K562 (cell line): ENCODE measurements around the gene DPYSL3. TPM values are rescaled to one million over a fixed set of nuclear protein-coding genes. Genes with fewer than 3 reads are reported as not detected.

Experiments
- ATAC-seq: fragments of 200-7000 bp; cut with Tn5 transposase; 3 replicates; pipeline ENCODE4 v1.9.1; 2020; ENCODE audit warnings: moderate library complexity
- BruUV-seq: library from RNA; stranded (reverse); fragments of 400-500 nt; replicated peaks from 2 replicates; lab custom pipeline; 2021; lab: Mats Ljungman, UMichigan
- CTCF ChIA-PET: fragments of 300-600 bp; formaldehyde crosslinking; extraction: SDS; loops from one replicate; lab custom pipeline; 2021; ENCODE audit warnings: low intra/inter-chr PET ratio; lab: Yijun Ruan, JAX
- POLR2A ChIA-PET: fragments of 300-600, 350-650 bp; sonication (Branson Sonifier 250); formaldehyde crosslinking; extraction: SDS; loops from one replicate; lab custom pipeline; 2021; ENCODE audit warnings: antibody characterized with exemption, inconsistent platforms; lab: Yijun Ruan, JAX
- DNase-seq, 4 experiments: peaks; one replicate each; pipeline versions ENCODE4 v3.0.0 to v3.0.0-alpha.2; 2011 to 2018; ENCODE audit warnings: low spot score in 3 of 4, mixed read lengths in 3 of 4; ENCODE audit errors: extremely low read depth in 1 of 4
- FAIRE-seq: peaks from 2 replicates; lab custom pipeline; 2011; peaks lifted over from hg19 to GRCh38; lab: Jason Lieb, UNC
- H2AFZ ChIP-seq: 2 replicates; pipeline ENCODE4 v1.6.0; 2011; ENCODE audit warnings: low read depth, low read length, control low read depth, inconsistent platforms
- H3K27ac ChIP-seq: fragments of 200-600 bp; 3 replicates; pipeline ENCODE4 v1.8.0; 2011; ENCODE audit warnings: low read depth, mild to moderate bottlenecking, control low read depth, inconsistent platforms, low read length, moderate library complexity, mixed read lengths; ENCODE audit errors: extremely low read depth
- H3K27me3 ChIP-seq, 2 experiments: fragments of 300-600 bp in 1 of 2; 2 replicates in 1 of 2; 3 replicates in 1 of 2; pipeline versions ENCODE4 v1.6.0 to v1.8.0; 2011; ENCODE audit warnings: inconsistent platforms in 2 of 2, low read length in 2 of 2, mild to moderate bottlenecking in 1 of 2, mixed read lengths in 1 of 2, moderate library complexity in 1 of 2; ENCODE audit not compliant: control insufficient read depth in 2 of 2, insufficient read depth in 2 of 2
- H3K36me3 ChIP-seq: fragments of 300-600 bp; 3 replicates; pipeline ENCODE4 v1.8.0; 2011; ENCODE audit warnings: mild to moderate bottlenecking, low read length, inconsistent platforms; ENCODE audit not compliant: control insufficient read depth, insufficient read depth
- H3K4me1 ChIP-seq, 2 experiments: fragments of 200-600 bp in 1 of 2; replicated peaks in 1 of 2; 2 replicates in 1 of 2; 3 replicates in 1 of 2; pipeline versions ENCODE4 v1.5.1 to v1.8.0; 2011; ENCODE audit warnings: inconsistent platforms in 2 of 2, low read length in 2 of 2, mild to moderate bottlenecking in 1 of 2, mixed read lengths in 1 of 2, moderate library complexity in 1 of 2; ENCODE audit not compliant: control insufficient read depth in 2 of 2, insufficient read depth in 2 of 2
- H3K4me2 ChIP-seq: 2 replicates; pipeline ENCODE4 v1.6.1; 2011; ENCODE audit warnings: low read length, control low read depth, inconsistent platforms, mixed read lengths; ENCODE audit not compliant: insufficient read depth
- H3K4me3 ChIP-seq: fragments of 200-600 bp; sonication (generic), shearing (Covaris generic); 2 replicates; pipeline ENCODE4 v1.5.1; 2016; ENCODE audit warnings: control low read depth, inconsistent platforms
- H3K79me2 ChIP-seq: fragments of 200-600 bp; 3 replicates; pipeline ENCODE4 v1.8.0; 2011; ENCODE audit warnings: low read length, inconsistent platforms; ENCODE audit not compliant: control insufficient read depth, insufficient read depth
- H3K9ac ChIP-seq, 2 experiments: 2 replicates each; pipeline versions ENCODE4 v1.6.0 to v1.6.1; 2011; ENCODE audit warnings: low read depth in 2 of 2, low read length in 2 of 2, control low read depth in 1 of 2, inconsistent platforms in 1 of 2, mild to moderate bottlenecking in 1 of 2, mixed read lengths in 1 of 2; ENCODE audit not compliant: insufficient read depth in 1 of 2
- H3K9me1 ChIP-seq: one replicate; pipeline ENCODE4 v1.6.0; 2011; ENCODE audit warnings: inconsistent platforms, mild to moderate bottlenecking, low read length, moderate library complexity; ENCODE audit not compliant: control insufficient read depth, insufficient read depth
- H3K9me3 ChIP-seq: replicated peaks from 2 replicates; pipeline ENCODE4 v1.5.1; 2011; ENCODE audit warnings: low read depth, low read length, inconsistent platforms; ENCODE audit not compliant: control insufficient read depth, insufficient read depth
- H4K20me1 ChIP-seq: replicated peaks from 2 replicates; pipeline ENCODE4 v1.6.1; 2011; ENCODE audit warnings: low read length, inconsistent platforms, mixed read lengths; ENCODE audit not compliant: control insufficient read depth, insufficient read depth
- CBX1 ChIP-seq: sonication (generic); IDR thresholded peaks from 2 replicates; pipeline ENCODE4 v1.6.1; 2016; ENCODE audit warnings: antibody characterized with exemption, low read depth, mild to moderate bottlenecking
- DPF2 ChIP-seq: fragments of 450-650 bp; IDR thresholded peaks from 2 replicates; pipeline ENCODE4 v1.6.1; 2016
- FIP1L1 ChIP-seq: fragments of 200-400 bp; formaldehyde crosslinking; IDR thresholded peaks from 2 replicates; pipeline ENCODE4 v1.6.1; 2018; ENCODE audit warnings: mild to moderate bottlenecking, low read depth, low read length; ENCODE audit not compliant: poor library complexity, severe bottlenecking
- FOXM1 ChIP-seq, 2 experiments: fragments of 450-650 bp in 1 of 2; sonication (generic) in 1 of 2; formaldehyde crosslinking in 1 of 2; IDR thresholded peaks; 2 replicates each; pipeline versions ENCODE4 v1.6.1 to v1.9.0; 2017 to 2022; ENCODE audit warnings: low read depth in 2 of 2, mild to moderate bottlenecking in 2 of 2, missing genetic modification reagents in 1 of 2, moderate library complexity in 1 of 2
- MCM3 ChIP-seq: fragments of 450-650 bp; IDR thresholded peaks from 2 replicates; pipeline ENCODE4 v1.6.1; 2016
- MTF1 ChIP-seq: fragments of 250-450 bp; sonication (Bioruptor Pico); IDR thresholded peaks from 2 replicates; pipeline ENCODE4 v1.9.0; 2021; ENCODE audit warnings: moderate library complexity, mild to moderate bottlenecking, inconsistent platforms, borderline replicate concordance
- NEUROD1 ChIP-seq: fragments of 150-350 bp; IDR thresholded peaks from 2 replicates; pipeline ENCODE4 v1.6.1; 2014; ENCODE audit warnings: borderline replicate concordance, low read length, low read depth; ENCODE audit not compliant: partially characterized antibody
- U2AF2 ChIP-seq: fragments of 200-400 bp; formaldehyde crosslinking; optimal IDR thresholded peaks from 2 replicates; pipeline ENCODE3; 2017; ENCODE audit warnings: low read depth, mild to moderate bottlenecking, low read length
- ZBTB26 ChIP-seq: fragments of 450-650 bp; formaldehyde crosslinking; IDR thresholded peaks from 2 replicates; pipeline ENCODE4 v1.4.0; 2022; ENCODE audit warnings: missing genetic modification characterization
- ZC3H8 ChIP-seq: fragments of 450-650 bp; IDR thresholded peaks from 2 replicates; pipeline ENCODE4 v1.6.1; 2017
- ZNF398 ChIP-seq: fragments of 250-450 bp; sonication (Bioruptor Pico); IDR thresholded peaks from 2 replicates; pipeline ENCODE4 v1.8.0; 2021; ENCODE audit warnings: moderate library complexity, mild to moderate bottlenecking, inconsistent platforms
- ZNF507 ChIP-seq: conservative IDR thresholded peaks from 2 replicates; pipeline ENCODE4 v1.6.1; 2017; ENCODE audit warnings: missing genetic modification characterization, missing compliant biosample characterization
- ZNF717 ChIP-seq: fragments of 250-450 bp; sonication (Bioruptor Pico); IDR thresholded peaks from 2 replicates; pipeline ENCODE4 v1.5.0; 2021
- WGBS: fragments of 100-300 bp; shearing (Covaris generic); methylation state at CpG from one replicate; pipeline ENCODE4 v1.1.6; 2016; ENCODE audit warnings: low coverage, mixed read lengths; ENCODE audit not compliant: insufficient coverage; ENCODE audit errors: missing lambda C conversion rate; 5-methylcytosine and 5-hydroxymethylcytosine counted together
- in situ Hi-C: fragments of 300-500 bp; cut with MboI; formaldehyde crosslinking; loops from 4 replicates; pipeline ENCODE4 v1.15.0; 2018; ENCODE audit warnings: inconsistent platforms, mixed read lengths
- intact Hi-C: fragments of 100-400 bp; cut with micrococcal nuclease; formaldehyde crosslinking; loops from 2 replicates; pipeline ENCODE4 v1.14.2; 2022
- polyA plus RNA-seq, 8 experiments: library from polyadenylated mRNA; depleted of rRNA in 4 of 8; stranded (reverse) in 5 of 8; unstranded in 3 of 8; fragments of >200 nt; fragmentation: Nextera tagmentation in 2 of 8; fragmentation: Illumina TruSeq in 1 of 8; extraction: Ambion mirVana in 2 of 8; extraction: Trizol in 1 of 8; gene quantifications; 2 replicates each; pipeline versions ENCODE4 v1.2.1 to v1.2.3, GENCODE V29; 2011 to 2014; ENCODE audit warnings: inconsistent platforms in 1 of 8, missing spikeins in 1 of 8
- total RNA-seq, 7 experiments: library from RNA; depleted of rRNA in 6 of 7; stranded (reverse); fragments of >200 nt in 6 of 7; fragmentation: Illumina TruSeq in 2 of 7; extraction: Trizol in 2 of 7; gene quantifications; 2 replicates each; pipeline versions ENCODE4 v1.2.1 to v1.2.3, GENCODE V29; 2011 to 2021; ENCODE audit warnings: low replicate concordance in 1 of 7
- TF ChIP-seq, protein P1 (sequence below): fragments of 450-650 bp; formaldehyde crosslinking; IDR thresholded peaks from 2 replicates; pipeline ENCODE4 v1.4.0; 2020; ENCODE audit warnings: mild to moderate bottlenecking, moderate library complexity

DPYSL3 gene
- total and polyA plus RNA-seq, 9 of the 15 experiments (the other 6 are each of a cell fraction or from before 2014, with no cell fraction given) = 0.07 to 0.55 TPM; not detected in 7

GRCh38 chr5:147523069-147523468, 13.2 kb upstream of the DPYSL3 start:
- no peaks in the 10 kb centered on the region for H3K79me2 ChIP-seq
- DNase-seq (no peak), FAIRE-seq (no peak), ATAC-seq (no peak)
- no peak overlapping the region for H2AFZ ChIP-seq
- H3K9me1 ChIP-seq = no peaks in the 10 kb centered on the region
- TF ChIP-seq FOXM1 (IDR thresholded peaks at IDR 0.05; ENCODE audit: low read depth) (no peak), FOXM1 (CRISPR knock-in tag; IDR thresholded peaks at IDR 0.05; ENCODE audit: low read depth) (no peak), NEUROD1 (no peak), ZNF507 (tag) (no peak), ZC3H8 (no peak), FIP1L1 (no peak), MCM3 (no peak), ZBTB26 (CRISPR knock-in tag) (no peak), ZNF717 (CRISPR knock-in tag) (no peak), MTF1 (CRISPR knock-in tag) (no peak), ZNF398 (CRISPR knock-in tag) (no peak), U2AF2 (no peak), CBX1 (no peak), DPF2 (no peak)
- TF ChIP-seq, protein P1, sequence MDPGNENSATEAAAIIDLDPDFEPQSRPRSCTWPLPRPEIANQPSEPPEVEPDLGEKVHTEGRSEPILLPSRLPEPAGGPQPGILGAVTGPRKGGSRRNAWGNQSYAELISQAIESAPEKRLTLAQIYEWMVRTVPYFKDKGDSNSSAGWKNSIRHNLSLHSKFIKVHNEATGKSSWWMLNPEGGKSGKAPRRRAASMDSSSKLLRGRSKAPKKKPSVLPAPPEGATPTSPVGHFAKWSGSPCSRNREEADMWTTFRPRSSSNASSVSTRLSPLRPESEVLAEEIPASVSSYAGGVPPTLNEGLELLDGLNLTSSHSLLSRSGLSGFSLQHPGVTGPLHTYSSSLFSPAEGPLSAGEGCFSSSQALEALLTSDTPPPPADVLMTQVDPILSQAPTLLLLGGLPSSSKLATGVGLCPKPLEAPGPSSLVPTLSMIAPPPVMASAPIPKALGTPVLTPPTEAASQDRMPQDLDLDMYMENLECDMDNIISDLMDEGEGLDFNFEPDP (CRISPR knock-in tag) = no peak
- no peaks in the 10 kb centered on the region for H3K9me3 ChIP-seq
- H3K4me1 ChIP-seq = no peaks in the 10 kb centered on the region
- no peaks in the 10 kb centered on the region for H3K27me3 ChIP-seq
- CTCF ChIA-PET = no interaction called here
- no peak overlapping the region for H3K9ac ChIP-seq
- H3K4me2 ChIP-seq = no peak overlapping the region
- no peak overlapping the region for H3K27ac ChIP-seq
- POLR2A ChIA-PET = no interaction called here
- no TSS peak for BruUV-seq
- WGBS = 0% methylated on average over 4 of the region's 4 CpGs
- H3K36me3 ChIP-seq = no peaks in the 10 kb centered on the region
- H3K4me3 ChIP-seq = no peak overlapping the region
- in situ Hi-C loops (no loop called here), intact Hi-C loops (no loop called here)
- H4K20me1 ChIP-seq = no peaks in the 10 kb centered on the region
